SK-N-SH (cell line): Measurements from ENCODE around the gene CALCB. TPM values are rescaled to one million over a fixed set of nuclear protein-coding genes. Genes with fewer than 3 reads are reported as not detected.

ENCODE experiments used
- CTCF ChIA-PET: fragments of 300-600, 350-600 bp; formaldehyde crosslinking; extraction: SDS; loops from one replicate; lab custom pipeline; 2021; lab: Yijun Ruan, JAX
- POLR2A ChIA-PET: fragments of 350-600 bp; sonication (Branson Sonifier 250); formaldehyde crosslinking; extraction: SDS; loops from one replicate; lab custom pipeline; 2020; ENCODE audit warnings: antibody characterized with exemption, inconsistent platforms; lab: Yijun Ruan, JAX
- DNase-seq: peaks from one replicate; pipeline ENCODE4 v3.0.0; 2012
- H2AFZ ChIP-seq: fragments of 200-600 bp; sonication (generic); 2 replicates; pipeline ENCODE4 v1.8.1; 2016; ENCODE audit warnings: antibody characterized with exemption, mild to moderate bottlenecking, low read depth
- H3F3A ChIP-seq: fragments of 200-600 bp; sonication (generic); replicated peaks from 2 replicates; pipeline ENCODE3; 2016; ENCODE audit warnings: antibody characterized with exemption, mild to moderate bottlenecking; ENCODE audit not compliant: insufficient read depth
- H3K27ac ChIP-seq, 2 experiments: fragments of 200-500 bp in 1 of 2; fragments of 200-600 bp in 1 of 2; sonication (Bioruptor generic) in 1 of 2; sonication (generic), shearing (Covaris generic) in 1 of 2; 2 replicates each; pipeline versions ENCODE4 v1.5.1 to v1.6.1; 2014 to 2016; ENCODE audit warnings: low read depth in 2 of 2, inconsistent platforms in 1 of 2, low read length in 1 of 2, mild to moderate bottlenecking in 1 of 2, mixed read lengths in 1 of 2
- H3K27me3 ChIP-seq: fragments of 200-600 bp; sonication (generic), shearing (Covaris generic); 2 replicates; pipeline ENCODE4 v1.6.1; 2016; ENCODE audit warnings: mixed run types; ENCODE audit not compliant: insufficient read depth
- H3K36me3 ChIP-seq, 2 experiments: fragments of 200-500 bp in 1 of 2; fragments of 200-600 bp in 1 of 2; sonication (Bioruptor generic) in 1 of 2; sonication (generic) in 1 of 2; replicated peaks in 1 of 2; 2 replicates each; pipeline versions ENCODE3 to v1.5.1; 2014 to 2016; ENCODE audit warnings: low read length in 1 of 2, mild to moderate bottlenecking in 1 of 2; ENCODE audit not compliant: insufficient read depth in 2 of 2, control insufficient read depth in 1 of 2
- H3K4me1 ChIP-seq, 2 experiments: fragments of 200-500 bp in 1 of 2; fragments of 200-600 bp in 1 of 2; sonication (Bioruptor generic) in 1 of 2; sonication (generic), shearing (Covaris generic) in 1 of 2; 2 replicates each; pipeline versions ENCODE4 v1.5.1 to v1.6.1; 2014 to 2016; ENCODE audit warnings: low read depth in 1 of 2, low read length in 1 of 2, mixed run types in 1 of 2; ENCODE audit not compliant: insufficient read depth in 2 of 2, control insufficient read depth in 1 of 2
- H3K4me2 ChIP-seq: fragments of 200-600 bp; sonication (generic), shearing (Covaris generic); 2 replicates; pipeline ENCODE4 v1.6.1; 2017; ENCODE audit warnings: mixed run types
- H3K4me3 ChIP-seq, 2 experiments: fragments of 200-500 bp in 1 of 2; fragments of 200-600 bp in 1 of 2; sonication (Bioruptor generic) in 1 of 2; sonication (generic), shearing (Covaris generic) in 1 of 2; 2 replicates each; pipeline versions ENCODE4 v1.5.1 to v1.8.1; 2014 to 2016; ENCODE audit warnings: low read depth in 2 of 2, inconsistent platforms in 1 of 2, low read length in 1 of 2, mild to moderate bottlenecking in 1 of 2, mixed read lengths in 1 of 2, moderate library complexity in 1 of 2
- H3K79me2 ChIP-seq: fragments of 200-600 bp; sonication (generic); 2 replicates; pipeline ENCODE4 v1.8.1; 2017; ENCODE audit warnings: mild to moderate bottlenecking; ENCODE audit not compliant: insufficient read depth
- H3K9ac ChIP-seq: fragments of 200-600 bp; sonication (generic); 2 replicates; pipeline ENCODE4 v1.6.1; 2017; ENCODE audit warnings: mixed run types
- H3K9me2 ChIP-seq: fragments of 200-600 bp; sonication (generic); 2 replicates; pipeline ENCODE4 v1.6.1; 2017; ENCODE audit warnings: mixed run types
- H3K9me3 ChIP-seq: fragments of 200-600 bp; sonication (generic); 2 replicates; pipeline ENCODE4 v1.6.1; 2017; ENCODE audit warnings: mixed run types, mild to moderate bottlenecking, moderate library complexity
- H4K20me1 ChIP-seq: fragments of 200-600 bp; sonication (generic); 2 replicates; pipeline ENCODE4 v1.6.1; 2017; ENCODE audit warnings: mild to moderate bottlenecking, mixed run types; ENCODE audit not compliant: insufficient read depth
- EZH2phosphoT487 ChIP-seq: fragments of 200-600 bp; sonication (generic); IDR thresholded peaks from 2 replicates; pipeline ENCODE4 v1.6.1; 2017; ENCODE audit warnings: low read depth, mixed run types, mild to moderate bottlenecking, antibody characterized with exemption, moderate library complexity, borderline replicate concordance
- FOSL2 ChIP-seq: IDR thresholded peaks from 2 replicates; pipeline ENCODE4 v1.4.0; 2012; ENCODE audit warnings: low read depth, mild to moderate bottlenecking, moderate library complexity, borderline replicate concordance
- FOXJ3 ChIP-seq: sonication (generic); formaldehyde crosslinking; IDR thresholded peaks from 2 replicates; pipeline ENCODE4 v1.5.1; 2020; ENCODE audit warnings: mild to moderate bottlenecking, missing genetic modification reagents
- FOXM1 ChIP-seq: IDR thresholded peaks from 2 replicates; pipeline ENCODE4 v1.4.0; 2012; ENCODE audit warnings: low read depth, mild to moderate bottlenecking
- GABPA ChIP-seq: IDR thresholded peaks from 2 replicates; pipeline ENCODE4 v1.4.0; 2012; ENCODE audit warnings: low read depth, mild to moderate bottlenecking
- GATA2 ChIP-seq: sonication (generic); formaldehyde crosslinking; IDR thresholded peaks from 2 replicates; pipeline ENCODE4 v1.5.0; 2020; ENCODE audit warnings: mild to moderate bottlenecking, missing genetic modification reagents
- MEF2A ChIP-seq: IDR thresholded peaks from 2 replicates; pipeline ENCODE4 v1.4.0; 2012; ENCODE audit warnings: low read depth, borderline replicate concordance
- NRF1 ChIP-seq: IDR thresholded peaks from 2 replicates; pipeline ENCODE4 v1.6.1; 2012; ENCODE audit warnings: low read depth, mild to moderate bottlenecking, low read length
- POLR2AphosphoS5 ChIP-seq: IDR thresholded peaks from 2 replicates; pipeline ENCODE4 v1.6.1; 2012; ENCODE audit warnings: low read depth, low read length
- RXRA ChIP-seq: IDR thresholded peaks from 2 replicates; pipeline ENCODE4 v1.4.0; 2012; ENCODE audit warnings: low read depth, mild to moderate bottlenecking, borderline replicate concordance
- SIN3A ChIP-seq: IDR thresholded peaks from 2 replicates; pipeline ENCODE4 v1.6.1; 2012; ENCODE audit warnings: low read depth, mild to moderate bottlenecking, low read length, moderate library complexity, borderline replicate concordance
- TCF12 ChIP-seq: IDR thresholded peaks from 2 replicates; pipeline ENCODE4 v1.4.0; 2012
- TEAD4 ChIP-seq: IDR thresholded peaks from 2 replicates; pipeline ENCODE4 v1.4.0; 2012; ENCODE audit warnings: mild to moderate bottlenecking, borderline replicate concordance; ENCODE audit not compliant: insufficient read depth
- WGBS: methylation state at CpG from one replicate; pipeline ENCODE4 v1.1.6; 2017; ENCODE audit warnings: low lambda C conversion rate; 5-methylcytosine and 5-hydroxymethylcytosine counted together
- polyA plus RNA-seq, 3 experiments: library from polyadenylated mRNA; depleted of rRNA; stranded (reverse); fragments of >200 nt; gene quantifications; 2 replicates each; pipeline ENCODE4 v1.2.3, GENCODE V29; 2012
- TF ChIP-seq, protein P1 (sequence below): IDR thresholded peaks from 2 replicates; pipeline ENCODE4 v1.6.1; 2012; ENCODE audit warnings: mild to moderate bottlenecking, low read depth, low read length, moderate library complexity
- TF ChIP-seq, protein P2 (sequence below): fragments of 150-350 bp; IDR thresholded peaks from 2 replicates; pipeline ENCODE4 v1.6.1; 2017; ENCODE audit warnings: antibody characterized with exemption, low read length, low read depth, borderline replicate concordance
- TF ChIP-seq, protein P3 (sequence below): IDR thresholded peaks from 2 replicates; pipeline ENCODE4 v1.4.0; 2012; ENCODE audit warnings: low read depth, borderline replicate concordance
- TF ChIP-seq, protein P4 (sequence below): IDR thresholded peaks from 2 replicates; pipeline ENCODE4; 2012

Gene CALCB
- polyA plus RNA-seq, 1 of the 3 experiments (the other 2 are of a cell fraction): 0.07 TPM

DNA sequence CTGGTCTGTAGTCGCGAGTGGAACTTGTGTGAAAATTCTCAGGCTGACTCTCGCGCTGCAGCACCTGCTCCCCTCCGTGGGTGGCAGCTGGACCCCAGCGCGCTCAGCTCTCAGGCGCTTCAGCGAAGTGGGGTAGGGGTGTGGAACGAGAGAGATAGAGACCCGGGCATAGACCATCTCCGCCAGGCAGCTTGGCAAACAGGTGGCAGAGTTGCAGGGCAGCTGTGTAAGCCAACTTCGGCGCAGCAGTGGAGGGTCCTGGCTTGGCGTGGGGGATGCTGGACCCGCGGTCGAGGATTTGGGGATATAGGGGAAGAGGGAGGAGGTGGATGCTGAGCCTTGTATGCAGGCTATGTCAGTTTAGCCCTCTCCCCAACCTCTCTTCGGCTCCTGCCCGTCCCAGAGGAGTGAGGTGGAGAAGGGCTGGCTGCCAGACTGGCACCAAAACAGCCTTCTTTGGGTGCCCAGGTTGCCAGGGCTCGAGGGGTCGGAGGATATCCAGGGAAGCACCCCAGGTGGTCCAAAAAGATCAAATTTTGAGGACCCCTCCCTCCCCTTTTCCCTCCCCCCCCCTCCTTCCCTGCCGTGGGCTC lies 746 bp upstream of the CALCB start (continued):
- TF ChIP-seq TEAD4 (no peak), TCF12 (no peak), FOXJ3 (CRISPR knock-in tag) (no peak)
- TF ChIP-seq, protein P1, sequence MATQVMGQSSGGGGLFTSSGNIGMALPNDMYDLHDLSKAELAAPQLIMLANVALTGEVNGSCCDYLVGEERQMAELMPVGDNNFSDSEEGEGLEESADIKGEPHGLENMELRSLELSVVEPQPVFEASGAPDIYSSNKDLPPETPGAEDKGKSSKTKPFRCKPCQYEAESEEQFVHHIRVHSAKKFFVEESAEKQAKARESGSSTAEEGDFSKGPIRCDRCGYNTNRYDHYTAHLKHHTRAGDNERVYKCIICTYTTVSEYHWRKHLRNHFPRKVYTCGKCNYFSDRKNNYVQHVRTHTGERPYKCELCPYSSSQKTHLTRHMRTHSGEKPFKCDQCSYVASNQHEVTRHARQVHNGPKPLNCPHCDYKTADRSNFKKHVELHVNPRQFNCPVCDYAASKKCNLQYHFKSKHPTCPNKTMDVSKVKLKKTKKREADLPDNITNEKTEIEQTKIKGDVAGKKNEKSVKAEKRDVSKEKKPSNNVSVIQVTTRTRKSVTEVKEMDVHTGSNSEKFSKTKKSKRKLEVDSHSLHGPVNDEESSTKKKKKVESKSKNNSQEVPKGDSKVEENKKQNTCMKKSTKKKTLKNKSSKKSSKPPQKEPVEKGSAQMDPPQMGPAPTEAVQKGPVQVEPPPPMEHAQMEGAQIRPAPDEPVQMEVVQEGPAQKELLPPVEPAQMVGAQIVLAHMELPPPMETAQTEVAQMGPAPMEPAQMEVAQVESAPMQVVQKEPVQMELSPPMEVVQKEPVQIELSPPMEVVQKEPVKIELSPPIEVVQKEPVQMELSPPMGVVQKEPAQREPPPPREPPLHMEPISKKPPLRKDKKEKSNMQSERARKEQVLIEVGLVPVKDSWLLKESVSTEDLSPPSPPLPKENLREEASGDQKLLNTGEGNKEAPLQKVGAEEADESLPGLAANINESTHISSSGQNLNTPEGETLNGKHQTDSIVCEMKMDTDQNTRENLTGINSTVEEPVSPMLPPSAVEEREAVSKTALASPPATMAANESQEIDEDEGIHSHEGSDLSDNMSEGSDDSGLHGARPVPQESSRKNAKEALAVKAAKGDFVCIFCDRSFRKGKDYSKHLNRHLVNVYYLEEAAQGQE: no peak

DNA sequence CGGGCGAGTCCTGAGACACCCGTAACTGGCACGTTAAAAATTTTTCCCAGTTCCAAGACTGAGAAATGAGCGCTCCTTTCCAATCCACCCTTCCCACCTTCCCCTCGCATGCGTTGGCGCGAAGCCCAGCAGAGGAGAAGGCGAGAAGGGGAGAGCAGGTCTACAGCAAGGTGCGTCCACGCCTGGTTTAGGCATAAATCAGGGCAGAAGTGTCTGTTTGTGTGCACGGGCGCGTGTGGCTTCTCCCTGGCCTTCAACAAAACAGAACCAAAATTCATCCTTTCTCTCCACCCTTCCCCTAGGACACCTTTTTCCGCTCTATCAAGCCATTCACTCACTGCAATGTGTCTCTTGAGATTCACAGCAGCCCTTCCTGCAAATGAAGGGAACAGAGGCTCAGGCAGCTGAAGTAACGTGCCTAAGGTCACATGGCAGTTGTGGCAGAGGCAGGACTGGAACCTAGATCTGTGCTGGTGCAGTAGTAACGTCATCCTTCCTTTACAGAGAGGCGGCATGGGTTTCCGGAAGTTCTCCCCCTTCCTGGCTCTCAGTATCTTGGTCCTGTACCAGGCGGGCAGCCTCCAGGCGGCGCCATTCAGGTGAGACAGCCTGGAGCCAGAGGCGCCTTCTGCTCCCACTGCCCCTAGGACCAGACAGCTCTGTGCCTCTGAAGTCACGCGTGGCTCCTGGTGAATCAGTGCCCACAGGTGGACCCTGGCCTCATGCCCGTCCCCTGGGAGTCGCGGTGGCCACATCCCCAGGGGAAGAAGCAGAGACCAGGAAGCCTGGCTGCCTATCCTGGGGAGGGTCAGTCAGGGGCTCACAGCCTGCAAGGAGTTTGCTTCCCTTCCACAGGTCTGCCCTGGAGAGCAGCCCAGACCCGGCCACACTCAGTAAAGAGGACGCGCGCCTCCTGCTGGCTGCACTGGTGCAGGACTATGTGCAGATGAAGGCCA lies 1.1 kb downstream of the CALCB start:
- Histone ChIP-seq H3F3A (no peaks in the 10 kb centered on the region), H3K9me3 (no peaks in the 10 kb centered on the region), H3K27ac (no peak overlapping the region; a peak in 1 of 4 replicates), H2AFZ (peak overlapping the region; percentile 46; the same call in 1 of the 2 replicates), H3K4me3 (peak overlapping the region; percentile 50 to 57), H3K4me2 (peak overlapping the region; percentile 78), H3K36me3 (no peaks in the 10 kb centered on the region), H3K27me3 (peaks cover 17% of the 10 kb centered on the region), H3K79me2 (no peaks in the 10 kb centered on the region), H3K4me1 (peaks cover 0 to 15% of the 10 kb centered on the region in 2 experiments; a peak in 1 of 4 replicates), H3K9ac (no peak overlapping the region), H3K9me2 (no peaks in the 10 kb centered on the region), H4K20me1 (no peaks in the 10 kb centered on the region)
- POLR2A ChIA-PET: interaction anchor here (0.5 to 2.6 kb wide), 2 partner anchors 10 to 166 kb away, joined by 4 to 8 read pairs; no protein-coding TSS in a partner anchor
- DNase-seq: peak; percentile 83
- CTCF ChIA-PET: interaction anchor here (0.6 to 8.0 kb wide), 71 partner anchors 8 to 969 kb away, joined by 3 to 198 read pairs (median 4); no protein-coding TSS in a partner anchor
- 2% methylated on average over 22 of the region's 33 CpGs for WGBS
- TF ChIP-seq GATA2 (CRISPR knock-in tag) (no peak), FOSL2 (no peak), RXRA (no peak), POLR2AphosphoS5 (no peak), MEF2A (no peak), FOXM1 (no peak), FOXJ3 (CRISPR knock-in tag) (0 out of 2 replicates have a peak, but pooled peaks have one; percentile 31), TCF12 (no peak), GABPA (no peak), EZH2phosphoT487 (no peak), SIN3A (no peak), NRF1 (no peak)
- TF ChIP-seq, protein P2, sequence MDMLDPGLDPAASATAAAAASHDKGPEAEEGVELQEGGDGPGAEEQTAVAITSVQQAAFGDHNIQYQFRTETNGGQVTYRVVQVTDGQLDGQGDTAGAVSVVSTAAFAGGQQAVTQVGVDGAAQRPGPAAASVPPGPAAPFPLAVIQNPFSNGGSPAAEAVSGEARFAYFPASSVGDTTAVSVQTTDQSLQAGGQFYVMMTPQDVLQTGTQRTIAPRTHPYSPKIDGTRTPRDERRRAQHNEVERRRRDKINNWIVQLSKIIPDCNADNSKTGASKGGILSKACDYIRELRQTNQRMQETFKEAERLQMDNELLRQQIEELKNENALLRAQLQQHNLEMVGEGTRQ: no peak
- TF ChIP-seq, protein P1: no peak
- TF ChIP-seq, protein P3, sequence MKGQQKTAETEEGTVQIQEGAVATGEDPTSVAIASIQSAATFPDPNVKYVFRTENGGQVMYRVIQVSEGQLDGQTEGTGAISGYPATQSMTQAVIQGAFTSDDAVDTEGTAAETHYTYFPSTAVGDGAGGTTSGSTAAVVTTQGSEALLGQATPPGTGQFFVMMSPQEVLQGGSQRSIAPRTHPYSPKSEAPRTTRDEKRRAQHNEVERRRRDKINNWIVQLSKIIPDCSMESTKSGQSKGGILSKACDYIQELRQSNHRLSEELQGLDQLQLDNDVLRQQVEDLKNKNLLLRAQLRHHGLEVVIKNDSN: peak; percentile 53; the same call in 1 of the 2 replicates
- TF ChIP-seq, protein P4, sequence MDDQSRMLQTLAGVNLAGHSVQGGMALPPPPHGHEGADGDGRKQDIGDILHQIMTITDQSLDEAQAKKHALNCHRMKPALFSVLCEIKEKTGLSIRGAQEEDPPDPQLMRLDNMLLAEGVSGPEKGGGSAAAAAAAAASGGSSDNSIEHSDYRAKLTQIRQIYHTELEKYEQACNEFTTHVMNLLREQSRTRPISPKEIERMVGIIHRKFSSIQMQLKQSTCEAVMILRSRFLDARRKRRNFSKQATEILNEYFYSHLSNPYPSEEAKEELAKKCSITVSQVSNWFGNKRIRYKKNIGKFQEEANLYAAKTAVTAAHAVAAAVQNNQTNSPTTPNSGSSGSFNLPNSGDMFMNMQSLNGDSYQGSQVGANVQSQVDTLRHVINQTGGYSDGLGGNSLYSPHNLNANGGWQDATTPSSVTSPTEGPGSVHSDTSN: no peak
